GM12874 (cell line): ENCODE data around the gene CDH12.

Experiments
- CTCF ChIP-seq: IDR thresholded peaks from 2 replicates; pipeline ENCODE4 v1.5.1; 2011; ENCODE audit warnings: low read depth, mild to moderate bottlenecking, control low read depth, low read length, moderate library complexity; ENCODE audit not compliant: insufficient read depth

CDH12 gene

GRCh38 chr5:22295832-22296231 is 557.3 kb downstream of the CDH12 start:
- TF ChIP-seq CTCF: no peak

- TF ChIP-seq CTCF: no peak
Measured at GRCh38 chr5:22293147-22293546, 560.0 kb downstream of the CDH12 start.

GRCh38 chr5:22278164-22278563 is 575.0 kb downstream of the CDH12 start:
- TF ChIP-seq CTCF: no peak

GRCh38 chr5:22277006-22277405 is 576.1 kb downstream of the CDH12 start:
- TF ChIP-seq CTCF: no peak

GRCh38 chr5:22258139-22258538 is 595.0 kb downstream of the CDH12 start:
- no peak for TF ChIP-seq CTCF

- TF ChIP-seq CTCF: no peak
Measured at GRCh38 chr5:22250528-22250927, 602.6 kb downstream of the CDH12 start.

- TF ChIP-seq CTCF: no peak
Measured at GRCh38 chr5:22249209-22249729, 603.9 kb downstream of the CDH12 start.
